GM12874 (cell line): ENCODE data around the gene EIF1AD.

Source experiments
- CTCF ChIP-seq: IDR thresholded peaks from 2 replicates; pipeline ENCODE4 v1.5.1; 2011; ENCODE audit warnings: low read depth, mild to moderate bottlenecking, control low read depth, low read length, moderate library complexity; ENCODE audit not compliant: insufficient read depth

The EIF1AD gene

GRCh38 chr11:65947133-65947532, 54.8 kb downstream of the EIF1AD start:
- TF ChIP-seq CTCF = no peak

- TF ChIP-seq CTCF = no peak
These were observed 55.3 kb downstream of the EIF1AD start for GRCh38 chr11:65946655-65947054.
